ENCODE data around the gene LAPTM5. TPM values are rescaled to one million over a fixed set of nuclear protein-coding genes. Genes with fewer than 3 reads are reported as not detected.
A peak's percentile ranks its signal among the peaks of the same experiment; 100 is the strongest.

The LAPTM5 gene
- total and polyA plus RNA-seq, 3 donors from 2014 or later = 2.0 to 46.9 (median 16.3) TPM

DNA sequence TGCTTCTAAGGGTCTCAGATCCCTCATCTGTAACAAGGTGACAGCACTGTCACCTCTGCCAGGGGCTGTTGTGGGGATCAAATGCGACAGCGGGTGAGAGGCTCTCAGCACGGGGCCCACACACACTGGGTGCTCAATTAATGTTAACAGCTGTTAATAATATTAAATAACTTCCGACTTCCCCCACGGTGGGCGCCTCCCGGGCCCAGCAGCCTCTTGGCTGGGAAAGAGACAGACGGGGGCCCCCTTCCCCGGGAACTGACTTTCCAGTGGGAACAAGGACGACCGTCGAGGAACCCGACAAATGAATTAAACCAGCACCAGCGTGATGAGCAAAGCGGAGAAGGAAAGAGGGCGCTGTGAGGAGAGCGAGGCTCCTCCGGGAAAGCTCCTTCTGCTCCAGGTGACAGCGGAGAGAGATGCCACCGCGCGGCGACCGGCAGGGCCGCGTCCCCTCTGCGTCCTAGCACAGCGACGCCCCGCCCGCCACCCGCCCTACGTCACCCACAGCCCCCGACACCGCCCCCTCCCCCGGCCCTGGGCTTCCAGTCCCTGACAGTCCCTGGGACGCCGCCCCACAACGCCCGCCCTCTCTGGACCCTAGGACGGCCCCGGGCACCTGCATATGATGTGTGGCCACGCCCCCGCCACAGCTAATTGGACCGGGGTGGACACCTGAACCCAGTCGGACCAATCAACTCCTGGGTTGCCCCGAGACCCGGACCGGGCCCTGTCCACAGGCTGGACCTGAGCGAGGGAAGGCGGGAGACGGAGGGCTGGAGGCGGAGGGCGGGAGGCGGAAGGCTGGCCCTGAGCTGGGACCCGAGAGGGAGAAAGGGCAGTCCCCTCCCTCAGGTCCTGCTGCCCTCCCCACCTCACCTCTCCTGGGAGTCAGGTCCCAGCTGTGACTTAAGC is 72.4 kb downstream of the LAPTM5 start:
- intact Hi-C loops (cut with DNase I; ENCODE audit: low total_unique reads) = no loop called here
- H3K4me1 ChIP-seq = no peaks in the 10 kb centered on the region
- peak overlapping the region in 1 of 2 donors; percentile 3 for H3K4me3 ChIP-seq
- WGBS, 2 donors = 8 to 11% methylated on average over 14 to 49 of the region's 56 CpGs
- no peaks in the 10 kb centered on the region for H3K36me3 ChIP-seq (ENCODE audit: low read depth, missing control alignments)
- no peak for TF ChIP-seq CTCF (IDR thresholded peaks at IDR 0.05)
- no peak for TF ChIP-seq POLR2A (IDR thresholded peaks at IDR 0.05)
- H3K9me3 ChIP-seq = no peaks in the 10 kb centered on the region
- no peak overlapping the region for H3K27ac ChIP-seq
- H3K27me3 ChIP-seq = no peaks in the 10 kb centered on the region
- peak; percentile 71 for DNase-seq

GRCh38 chr1:30684259-30684658 is 73.3 kb downstream of the LAPTM5 start:
- no peaks in the 10 kb centered on the region for H3K36me3 ChIP-seq (ENCODE audit: low read depth, missing control alignments)
- intact Hi-C loops (cut with DNase I; ENCODE audit: low total_unique reads) = no loop called here
- no peak overlapping the region for H3K27ac ChIP-seq
- WGBS, 2 donors = 80 to 85% methylated on average over 3 to 4 of the region's 4 CpGs
- DNase-seq = no peak
- no peaks in the 10 kb centered on the region for H3K4me1 ChIP-seq
- no peaks in the 10 kb centered on the region for H3K9me3 ChIP-seq
- TF ChIP-seq POLR2A (IDR thresholded peaks at IDR 0.05) (no peak), CTCF (IDR thresholded peaks at IDR 0.05) (no peak)
- no peaks in the 10 kb centered on the region for H3K27me3 ChIP-seq
- no peak overlapping the region for H3K4me3 ChIP-seq

GRCh38 chr1:30683699-30684098 is 73.9 kb downstream of the LAPTM5 start:
- H3K27me3 ChIP-seq = no peaks in the 10 kb centered on the region
- WGBS, 2 donors = 84 to 85% methylated on average over 5 of the region's 5 CpGs
- no peaks in the 10 kb centered on the region for H3K36me3 ChIP-seq (ENCODE audit: low read depth, missing control alignments)
- no peaks in the 10 kb centered on the region for H3K4me1 ChIP-seq
- H3K27ac ChIP-seq = no peak overlapping the region
- intact Hi-C loops (cut with DNase I; ENCODE audit: low total_unique reads) = no loop called here
- no peak for DNase-seq
- H3K4me3 ChIP-seq = no peak overlapping the region
- H3K9me3 ChIP-seq = no peaks in the 10 kb centered on the region
- TF ChIP-seq CTCF (IDR thresholded peaks at IDR 0.05) = no peak
- TF ChIP-seq POLR2A (IDR thresholded peaks at IDR 0.05) = no peak

Small RNAs within 50 kb of the gene (microRNA-seq; reads per million reads assigned to microRNA genes)
- 0 reads per million in 2 donors for gene MIR4420 (ENCODE audit: borderline number of aligned reads in 2 of 2, borderline replicate concordance in 1 of 2)

Small RNAs within 50 kb of the gene (small RNA-seq; reads per million reads assigned to genes)
- gene MIR4420 = 0 reads per million in 2 donors

Other genes with a start within 250 kb of the LAPTM5 start
- gene MATN1, start 34.2 kb downstream of the LAPTM5 start, total RNA-seq = under 1 TPM; 0.55 to 0.62 TPM
- 0.32 TPM for gene MATN1, start 34.2 kb downstream of the LAPTM5 start, polyA plus RNA-seq (ENCODE audit: insufficient read depth, low read depth, low replicate concordance)
- gene SDC3, start 151.0 kb upstream of the LAPTM5 start, total RNA-seq = 1 to 10 TPM; 3.9 to 6.9 TPM
- gene SDC3, start 151.0 kb upstream of the LAPTM5 start, polyA plus RNA-seq (ENCODE audit: insufficient read depth, low read depth, low replicate concordance) = 21.2 TPM